Gastroesophageal sphincter (tissue), 4 donors: ENCODE results near the gene EIF2AK2. TPM values are rescaled to one million over a fixed set of nuclear protein-coding genes. Genes with fewer than 3 reads are reported as not detected.

Experiments
- ATAC-seq: fragments of 150-250 bp; one replicate; pipeline ENCODE4 v1.9.1; 2016; ENCODE audit warnings: mild to moderate bottlenecking, moderate library complexity
- H3K27ac ChIP-seq, 4 donors: fragments of 200-600 bp; sonication (generic) in 3 of 4; 1 replicate in 3 of 4; 2 replicates in 1 of 4; pipeline ENCODE4 v1.5.1; 2016 to 2019
- H3K27me3 ChIP-seq: fragments of 200-600 bp; sonication (generic); one replicate; pipeline ENCODE4 v1.5.1; 2019
- H3K36me3 ChIP-seq, 2 donors: fragments of 200-600 bp; sonication (generic); one replicate each; pipeline ENCODE4 v1.5.1; 2019; ENCODE audit warnings: control low read depth in 1 of 2
- H3K4me1 ChIP-seq, 3 donors: fragments of 200-600 bp; sonication (generic); 1 replicate in 2 of 3; 2 replicates in 1 of 3; pipeline ENCODE4 v1.5.1; 2016 to 2019; ENCODE audit warnings: control low read depth in 2 of 3
- H3K4me3 ChIP-seq, 2 donors: fragments of 200-600 bp; sonication (generic); one replicate each; pipeline ENCODE4 v1.5.1; 2019; ENCODE audit warnings: mild to moderate bottlenecking in 1 of 2, moderate library complexity in 1 of 2
- H3K9me3 ChIP-seq, 3 donors: fragments of 200-600 bp; sonication (generic); one replicate each; pipeline ENCODE4 v1.5.1; 2017 to 2019; ENCODE audit warnings: control low read depth in 2 of 3
- CTCF ChIP-seq, 4 experiments: fragments of 200-600 bp in 2 of 4; fragments of 450-650 bp in 2 of 4; sonication (generic) in 1 of 4; IDR thresholded peaks; one replicate each; pipeline ENCODE4 v1.5.1; 2017 to 2019; ENCODE audit warnings: antibody characterized with exemption in 4 of 4, mild to moderate bottlenecking in 2 of 4, moderate library complexity in 2 of 4
- EP300 ChIP-seq: sonication (generic); formaldehyde crosslinking; IDR thresholded peaks from one replicate; pipeline ENCODE4 v1.6.1; 2017; ENCODE audit warnings: antibody characterized with exemption, mild to moderate bottlenecking
- POLR2A ChIP-seq, 2 donors: fragments of 450-650 bp; IDR thresholded peaks; one replicate each; pipeline ENCODE4 v1.6.1; 2017; ENCODE audit warnings: antibody characterized with exemption in 2 of 2, mild to moderate bottlenecking in 2 of 2, moderate library complexity in 1 of 2
- POLR2AphosphoS5 ChIP-seq: sonication (generic); formaldehyde crosslinking; IDR thresholded peaks from one replicate; pipeline ENCODE4 v1.6.1; 2017; ENCODE audit warnings: antibody characterized with exemption
- WGBS, 2 donors: methylation state at CpG; one replicate each; pipeline ENCODE4 v1.1.5; 2018; ENCODE audit warnings: low coverage in 1 of 2; 5-methylcytosine and 5-hydroxymethylcytosine counted together
- total RNA-seq, 4 donors: library from RNA; depleted of rRNA; stranded (reverse); fragments of >200 nt; gene quantifications; one replicate each; pipeline ENCODE4 v1.1.0, GENCODE V29; 2016

Gene EIF2AK2
- total RNA-seq, 4 donors from 2014 or later = 25.3 to 33.2 (median 29.9) TPM

GRCh38 chr2:37181726-37182684 is 25.2 kb upstream of the EIF2AK2 start:
- no peak overlapping the region for H3K27ac ChIP-seq
- no peaks in the 10 kb centered on the region for H3K27me3 ChIP-seq
- no peaks in the 10 kb centered on the region for H3K9me3 ChIP-seq
- no peak for TF ChIP-seq POLR2A (IDR thresholded peaks at IDR 0.05)
- TF ChIP-seq EP300 = no peak
- TF ChIP-seq POLR2AphosphoS5 = no peak
- TF ChIP-seq CTCF (IDR thresholded peaks at IDR 0.05) = no peak
- no peak for ATAC-seq
- no peak overlapping the region for H3K4me3 ChIP-seq
- no peaks in the 10 kb centered on the region for H3K36me3 ChIP-seq
- H3K4me1 ChIP-seq = no peaks in the 10 kb centered on the region
- 50 to 58% methylated on average over 5 to 13 of the region's 17 CpGs for WGBS, 2 donors

- Histone ChIP-seq H3K4me3 (no peak overlapping the region), H3K9me3 (no peaks in the 10 kb centered on the region), H3K27me3 (no peaks in the 10 kb centered on the region), H3K4me1 (no peaks in the 10 kb centered on the region), H3K36me3 (no peaks in the 10 kb centered on the region), H3K27ac (no peak overlapping the region)
- TF ChIP-seq EP300 (no peak), CTCF (IDR thresholded peaks at IDR 0.05) (no peak), POLR2A (IDR thresholded peaks at IDR 0.05) (no peak), POLR2AphosphoS5 (no peak)
- ATAC-seq = no peak
- WGBS, 2 donors = 89 to 90% methylated on average over 2 to 4 of the region's 5 CpGs
Measured at GRCh38 chr2:37180640-37181039, 23.9 kb upstream of the EIF2AK2 start.

GRCh38 chr2:37180006-37180639 is 23.3 kb upstream of the EIF2AK2 start:
- no peak for ATAC-seq
- no peak overlapping the region for H3K27ac ChIP-seq
- TF ChIP-seq POLR2A (IDR thresholded peaks at IDR 0.05) = no peak
- no peak for TF ChIP-seq POLR2AphosphoS5
- no peak for TF ChIP-seq EP300
- TF ChIP-seq CTCF (IDR thresholded peaks at IDR 0.05) = no peak
- H3K36me3 ChIP-seq = no peaks in the 10 kb centered on the region
- H3K27me3 ChIP-seq = no peaks in the 10 kb centered on the region
- WGBS, 2 donors = 46 to 64% methylated on average over 4 of the region's 4 CpGs
- H3K4me3 ChIP-seq = no peak overlapping the region
- no peaks in the 10 kb centered on the region for H3K9me3 ChIP-seq
- H3K4me1 ChIP-seq = no peaks in the 10 kb centered on the region

- ATAC-seq = no peak
- Histone ChIP-seq H3K9me3 (no peaks in the 10 kb centered on the region), H3K36me3 (no peaks in the 10 kb centered on the region), H3K27me3 (peaks cover 3% of the 10 kb centered on the region), H3K27ac (no peak overlapping the region), H3K4me3 (no peak overlapping the region), H3K4me1 (no peaks in the 10 kb centered on the region)
- WGBS, 2 donors = 80% methylated on average over 1 of the region's 1 CpG; no CpG with 5 or more reads in 1 of the 2 donors
- no peak for TF ChIP-seq CTCF (IDR thresholded peaks at IDR 0.05)
- TF ChIP-seq EP300 = no peak
- no peak for TF ChIP-seq POLR2A (IDR thresholded peaks at IDR 0.05)
- no peak for TF ChIP-seq POLR2AphosphoS5
Measured at GRCh38 chr2:37173741-37174140, 17.0 kb upstream of the EIF2AK2 start.

- Histone ChIP-seq H3K27ac (no peak overlapping the region), H3K36me3 (no peaks in the 10 kb centered on the region), H3K4me1 (no peaks in the 10 kb centered on the region), H3K27me3 (peaks cover 3% of the 10 kb centered on the region), H3K9me3 (no peaks in the 10 kb centered on the region), H3K4me3 (no peak overlapping the region)
- ATAC-seq = no peak
- TF ChIP-seq POLR2A (IDR thresholded peaks at IDR 0.05) (no peak), POLR2AphosphoS5 (no peak), CTCF (IDR thresholded peaks at IDR 0.05) (no peak), EP300 (no peak)
Measured at GRCh38 chr2:37171624-37171950, 14.8 kb upstream of the EIF2AK2 start.
